HL-60 (cell line): ENCODE measurements around the gene KLF6.

Source experiments
- DNase-seq, 2 experiments: peaks; one replicate each; pipeline ENCODE4 v3.0.0-alpha.2; 2010 to 2020; ENCODE audit warnings: low read depth in 1 of 2, low spot score in 1 of 2
- H3K27ac ChIP-seq: fragments of 250-450 bp; sonication (Bioruptor Pico); replicated peaks from 2 replicates; pipeline ENCODE4 v1.5.1; 2020; ENCODE audit warnings: mild to moderate bottlenecking, moderate library complexity
- H3K27me3 ChIP-seq: fragments of 250-450 bp; sonication (Bioruptor Pico); 2 replicates; pipeline ENCODE4 v1.5.1; 2021; ENCODE audit warnings: mild to moderate bottlenecking, moderate library complexity; ENCODE audit not compliant: insufficient read depth, poor library complexity, severe bottlenecking
- H3K4me3 ChIP-seq: replicated peaks from 2 replicates; pipeline ENCODE4 v1.5.1; 2011; ENCODE audit warnings: mild to moderate bottlenecking, control low read depth, low read length; ENCODE audit not compliant: insufficient read depth
- CTCF ChIP-seq: IDR thresholded peaks from one replicate; pipeline ENCODE4 v1.5.1; 2011; ENCODE audit warnings: low read length, control low read depth, inconsistent platforms; ENCODE audit not compliant: insufficient read depth
- GABPA ChIP-seq: IDR thresholded peaks from 2 replicates; pipeline ENCODE4 v1.6.1; 2012; ENCODE audit warnings: low read depth
- POLR2AphosphoS5 ChIP-seq: IDR thresholded peaks from 2 replicates; pipeline ENCODE4 v1.6.1; 2012; ENCODE audit warnings: low read depth
- REST ChIP-seq: IDR thresholded peaks from 2 replicates; pipeline ENCODE4 v1.6.1; 2012; ENCODE audit warnings: low read depth; ENCODE audit not compliant: insufficient replicate concordance
- SPI1 ChIP-seq: IDR thresholded peaks from 2 replicates; pipeline ENCODE4 v1.6.1; 2012; ENCODE audit warnings: low read depth, mild to moderate bottlenecking, borderline replicate concordance

The KLF6 gene

GRCh38 chr10:3763035-3763456, 22.0 kb downstream of the KLF6 start:
- no peak for DNase-seq
- H3K27ac ChIP-seq = no peak overlapping the region
- no peak overlapping the region for H3K4me3 ChIP-seq
- no peak for TF ChIP-seq SPI1
- no peak for TF ChIP-seq REST
- no peak for TF ChIP-seq GABPA
- TF ChIP-seq CTCF = no peak
- TF ChIP-seq POLR2AphosphoS5 = no peak
- no peaks in the 10 kb centered on the region for H3K27me3 ChIP-seq

- TF ChIP-seq POLR2AphosphoS5 (no peak), GABPA (no peak), REST (no peak), CTCF (no peak), SPI1 (no peak)
- H3K27me3 ChIP-seq = no peaks in the 10 kb centered on the region
- H3K27ac ChIP-seq = no peak overlapping the region
- no peak overlapping the region for H3K4me3 ChIP-seq
- no peak for DNase-seq
Measured at GRCh38 chr10:3762309-3762708, 22.7 kb downstream of the KLF6 start.

- TF ChIP-seq CTCF (no peak), REST (no peak)
- H3K4me3 ChIP-seq = no peak overlapping the region
- no peak overlapping the region for H3K27ac ChIP-seq
Measured at GRCh38 chr10:3761904-3762303, 23.1 kb downstream of the KLF6 start.

More at GRCh38 chr10:3761904-3762303, 23.1 kb downstream of the KLF6 start:
- H3K27me3 ChIP-seq = no peaks in the 10 kb centered on the region
- no peak for DNase-seq
